Endothelial cell of umbilical vein (primary cell): ENCODE data around the gene PLA2G12B. TPM values are rescaled to one million over a fixed set of nuclear protein-coding genes. Genes with fewer than 3 reads are reported as not detected.

Experiments used
- BruUV-seq: library from RNA; stranded (reverse); fragments of 400-500 nt; replicated peaks from 2 replicates; lab custom pipeline; 2021; lab: Mats Ljungman, UMichigan
- CTCF ChIA-PET: fragments of 300-600, 350-600 bp; sonication (Branson Sonifier 250); formaldehyde crosslinking; loops from one replicate; lab custom pipeline; 2021; ENCODE audit warnings: antibody characterized with exemption, inconsistent platforms; lab: Charles Lee
- POLR2A ChIA-PET: fragments of 300-600, 350-600 bp; sonication (Branson Sonifier 250); formaldehyde crosslinking; loops from one replicate; lab custom pipeline; 2021; ENCODE audit warnings: antibody characterized with exemption, inconsistent platforms; lab: Charles Lee
- DNase-seq: peaks from one replicate; pipeline ENCODE4 v3.0.0-alpha.2; 2011; ENCODE audit warnings: low read depth, low spot score
- FAIRE-seq: peaks from 2 replicates; lab custom pipeline; 2011; peaks lifted over from hg19 to GRCh38; lab: Jason Lieb, UNC
- H2AFZ ChIP-seq: 2 replicates; pipeline ENCODE4 v1.6.0; 2012; ENCODE audit warnings: low read depth, low read length, control low read depth, inconsistent platforms
- H3K27ac ChIP-seq: 2 replicates; pipeline ENCODE4 v1.5.1; 2011; ENCODE audit warnings: low read depth, mild to moderate bottlenecking, control low read depth, low read length, moderate library complexity; ENCODE audit not compliant: insufficient read depth
- H3K27me3 ChIP-seq, 2 experiments: 2 replicates each; pipeline versions ENCODE4 v1.6.0 to v1.6.1; 2011; ENCODE audit warnings: low read length in 2 of 2, mixed read lengths in 1 of 2; ENCODE audit not compliant: control insufficient read depth in 2 of 2, insufficient read depth in 2 of 2
- H3K36me3 ChIP-seq, 2 experiments: 2 replicates in 1 of 2; 3 replicates in 1 of 2; pipeline ENCODE4 v1.5.1; 2011; ENCODE audit warnings: low read length in 2 of 2, mild to moderate bottlenecking in 1 of 2, moderate library complexity in 1 of 2; ENCODE audit not compliant: control insufficient read depth in 2 of 2, insufficient read depth in 2 of 2; ENCODE audit errors: extremely low read depth in 1 of 2
- H3K4me1 ChIP-seq: 3 replicates; pipeline ENCODE4 v1.5.1; 2011; ENCODE audit warnings: mild to moderate bottlenecking, low read length; ENCODE audit not compliant: control insufficient read depth, insufficient read depth; ENCODE audit errors: extremely low read depth
- H3K4me2 ChIP-seq: 2 replicates; pipeline ENCODE4 v1.6.1; 2011; ENCODE audit warnings: low read length, control low read depth, mixed read lengths; ENCODE audit not compliant: insufficient read depth
- H3K4me3 ChIP-seq, 3 experiments: fragments of 200-600 bp in 1 of 3; sonication (generic), shearing (Covaris generic) in 1 of 3; replicated peaks in 1 of 3; 2 replicates each; pipeline ENCODE4 v1.5.1; 2011 to 2016; ENCODE audit warnings: control low read depth in 3 of 3, low read length in 3 of 3, mild to moderate bottlenecking in 2 of 3, inconsistent platforms in 1 of 3, low read depth in 1 of 3, moderate library complexity in 1 of 3; ENCODE audit not compliant: insufficient read depth in 1 of 3
- H3K79me2 ChIP-seq: 2 replicates; pipeline ENCODE4 v1.6.0; 2012; ENCODE audit warnings: low read length, inconsistent platforms; ENCODE audit not compliant: control insufficient read depth, insufficient read depth
- H3K9ac ChIP-seq: replicated peaks from 2 replicates; pipeline ENCODE3; 2011; ENCODE audit warnings: low read length, control low read depth; ENCODE audit not compliant: insufficient read depth; ENCODE audit errors: extremely low read depth
- H3K9me1 ChIP-seq: replicated peaks from 3 replicates; pipeline ENCODE4 v1.6.0; 2011; ENCODE audit warnings: mild to moderate bottlenecking, low read length; ENCODE audit not compliant: control insufficient read depth, insufficient read depth; ENCODE audit errors: extremely low read depth
- H3K9me3 ChIP-seq: replicated peaks from 2 replicates; pipeline ENCODE4 v1.5.1; 2012; ENCODE audit warnings: low read length, inconsistent platforms; ENCODE audit not compliant: control insufficient read depth, insufficient read depth
- H4K20me1 ChIP-seq: replicated peaks from 2 replicates; pipeline ENCODE3; 2011; ENCODE audit warnings: mild to moderate bottlenecking, low read length; ENCODE audit not compliant: control insufficient read depth, insufficient read depth; ENCODE audit errors: extremely low read depth
- EZH2 ChIP-seq: IDR thresholded peaks from 2 replicates; pipeline ENCODE4 v1.6.1; 2012; ENCODE audit warnings: borderline replicate concordance, low read depth, mild to moderate bottlenecking, moderate library complexity, low read length, inconsistent platforms; ENCODE audit not compliant: severe bottlenecking
- FOS ChIP-seq: IDR thresholded peaks from 2 replicates; pipeline ENCODE4 v1.6.1; 2011; ENCODE audit warnings: mild to moderate bottlenecking, low read length, moderate library complexity, borderline replicate concordance; ENCODE audit not compliant: insufficient read depth
- GATA2 ChIP-seq: IDR thresholded peaks from 2 replicates; pipeline ENCODE4 v1.7.0; 2011; ENCODE audit warnings: low read depth, mild to moderate bottlenecking, moderate library complexity, mixed read lengths, low read length; ENCODE audit not compliant: insufficient read length, insufficient read depth
- JUN ChIP-seq: IDR thresholded peaks from 2 replicates; pipeline ENCODE4 v1.6.1; 2011; ENCODE audit warnings: borderline replicate concordance, low read depth; ENCODE audit not compliant: insufficient read length, insufficient read depth
- MAX ChIP-seq: IDR thresholded peaks from 2 replicates; pipeline ENCODE4 v1.6.1; 2011; ENCODE audit not compliant: insufficient read depth, insufficient read length
- MYC ChIP-seq: IDR thresholded peaks from one replicate; pipeline ENCODE4 v1.6.1; 2011; ENCODE audit warnings: mild to moderate bottlenecking, low read depth, low read length
- POLR2A ChIP-seq: IDR thresholded peaks from 2 replicates; pipeline ENCODE4 v1.6.1; 2012; ENCODE audit warnings: low read depth, mild to moderate bottlenecking, control low read depth, low read length
- POLR2AphosphoS5 ChIP-seq: IDR thresholded peaks from 2 replicates; pipeline ENCODE4 v1.6.1; 2012; ENCODE audit warnings: low read depth, mild to moderate bottlenecking, control low read depth, low read length, moderate library complexity; ENCODE audit not compliant: insufficient read depth
- dilution Hi-C: fragments of 300-500 bp; cut with MboI; formaldehyde crosslinking; loops from one replicate; pipeline ENCODE4 v1.15.0; 2019; ENCODE audit warnings: low sequenced_read_pairs; ENCODE audit not compliant: extremely low pct_ligation_motif_present
- intact Hi-C: fragments of 100-400 bp; cut with micrococcal nuclease; formaldehyde crosslinking; loops from one replicate; pipeline ENCODE4 v1.10.0; 2022
- polyA plus RNA-seq, 4 experiments: library from polyadenylated mRNA; depleted of rRNA in 3 of 4; stranded (reverse) in 3 of 4; unstranded in 1 of 4; fragments of >200 nt; gene quantifications; 2 replicates each; pipeline versions ENCODE4 v1.2.1 to v1.2.3, GENCODE V29; 2011 to 2012; ENCODE audit warnings: missing spikeins in 1 of 4
- total RNA-seq: library from RNA; stranded (reverse); gene quantifications from 2 replicates; pipeline ENCODE4 v1.2.3, GENCODE V29; 2021
- TF ChIP-seq, protein P1 (sequence below), 2 donors: IDR thresholded peaks; 1 replicate in 1 of 2; 2 replicates in 1 of 2; pipeline ENCODE4 v1.5.1; 2011; ENCODE audit warnings: low read length in 2 of 2, mild to moderate bottlenecking in 2 of 2, moderate library complexity in 2 of 2, control low read depth in 1 of 2, inconsistent platforms in 1 of 2, low read depth in 1 of 2; ENCODE audit not compliant: insufficient read depth in 1 of 2; ENCODE audit errors: extremely low read depth in 1 of 2

PLA2G12B gene
- total and polyA plus RNA-seq, 2 donors (not counting 3 experiments of a cell fraction or from before 2014, with no cell fraction given): not detected

DNA sequence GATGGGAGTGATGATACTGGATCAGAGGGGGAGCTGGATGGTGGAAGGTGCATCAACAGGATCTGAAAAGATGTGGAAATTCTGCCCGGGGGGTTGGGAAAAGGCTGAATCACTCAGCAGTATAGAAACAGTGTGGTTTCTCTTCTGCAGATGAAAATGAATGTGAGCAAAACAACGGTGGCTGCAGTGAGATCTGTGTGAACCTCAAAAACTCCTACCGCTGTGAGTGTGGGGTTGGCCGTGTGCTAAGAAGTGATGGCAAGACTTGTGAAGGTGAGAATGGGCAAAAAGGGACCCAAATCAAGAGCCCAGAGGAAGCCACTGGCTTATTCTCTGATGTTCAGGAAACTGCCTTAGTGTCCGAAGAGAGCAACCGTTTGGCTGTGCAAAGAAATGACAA is 48.2 kb downstream of the PLA2G12B start:
- no peaks in the 10 kb centered on the region for H3K36me3 ChIP-seq

GRCh38 chr10:72904806-72905205 is 49.8 kb downstream of the PLA2G12B start:
- no peak overlapping the region for H2AFZ ChIP-seq
- no peak overlapping the region for H3K4me3 ChIP-seq
- no peaks in the 10 kb centered on the region for H3K9me1 ChIP-seq
- CTCF ChIA-PET: no interaction called here
- no peaks in the 10 kb centered on the region for H3K36me3 ChIP-seq
- no peaks in the 10 kb centered on the region for H3K27me3 ChIP-seq
- POLR2A ChIA-PET: no interaction called here
- H3K4me2 ChIP-seq: no peak overlapping the region
- DNase-seq (no peak), FAIRE-seq (no peak)
- no peak overlapping the region for H3K27ac ChIP-seq
- dilution Hi-C loops (no loop called here), intact Hi-C loops (no loop called here)
- BruUV-seq: no TSS peak
- H3K9me3 ChIP-seq: no peaks in the 10 kb centered on the region
- no peaks in the 10 kb centered on the region for H3K4me1 ChIP-seq
- no peaks in the 10 kb centered on the region for H3K79me2 ChIP-seq
- H3K9ac ChIP-seq: no peak overlapping the region
- H4K20me1 ChIP-seq: no peaks in the 10 kb centered on the region
- TF ChIP-seq GATA2: no peak
- TF ChIP-seq POLR2A: no peak
- TF ChIP-seq JUN: no peak
- TF ChIP-seq, protein P1, sequence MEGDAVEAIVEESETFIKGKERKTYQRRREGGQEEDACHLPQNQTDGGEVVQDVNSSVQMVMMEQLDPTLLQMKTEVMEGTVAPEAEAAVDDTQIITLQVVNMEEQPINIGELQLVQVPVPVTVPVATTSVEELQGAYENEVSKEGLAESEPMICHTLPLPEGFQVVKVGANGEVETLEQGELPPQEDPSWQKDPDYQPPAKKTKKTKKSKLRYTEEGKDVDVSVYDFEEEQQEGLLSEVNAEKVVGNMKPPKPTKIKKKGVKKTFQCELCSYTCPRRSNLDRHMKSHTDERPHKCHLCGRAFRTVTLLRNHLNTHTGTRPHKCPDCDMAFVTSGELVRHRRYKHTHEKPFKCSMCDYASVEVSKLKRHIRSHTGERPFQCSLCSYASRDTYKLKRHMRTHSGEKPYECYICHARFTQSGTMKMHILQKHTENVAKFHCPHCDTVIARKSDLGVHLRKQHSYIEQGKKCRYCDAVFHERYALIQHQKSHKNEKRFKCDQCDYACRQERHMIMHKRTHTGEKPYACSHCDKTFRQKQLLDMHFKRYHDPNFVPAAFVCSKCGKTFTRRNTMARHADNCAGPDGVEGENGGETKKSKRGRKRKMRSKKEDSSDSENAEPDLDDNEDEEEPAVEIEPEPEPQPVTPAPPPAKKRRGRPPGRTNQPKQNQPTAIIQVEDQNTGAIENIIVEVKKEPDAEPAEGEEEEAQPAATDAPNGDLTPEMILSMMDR (IDR thresholded peaks at IDR 0.05; ENCODE audit: extremely low read depth in 1 of 2, insufficient read depth in 1 of 2, low read depth in 1 of 2, low read length in 2 of 2): no peak
- TF ChIP-seq EZH2: no peak
- no peak for TF ChIP-seq FOS
- TF ChIP-seq MYC: no peak
- no peak for TF ChIP-seq MAX
- no peak for TF ChIP-seq POLR2AphosphoS5

More for the DNA sequence above, 48.2 kb downstream of the PLA2G12B start:
- FAIRE-seq (no peak), DNase-seq (no peak)
- CTCF ChIA-PET: no interaction called here
- H3K27ac ChIP-seq: no peak overlapping the region
- no peaks in the 10 kb centered on the region for H3K27me3 ChIP-seq
- POLR2A ChIA-PET: no interaction called here
- no TSS peak for BruUV-seq
- H3K9me3 ChIP-seq: no peaks in the 10 kb centered on the region
- no peak overlapping the region for H2AFZ ChIP-seq
- H3K4me3 ChIP-seq: no peak overlapping the region
- no peaks in the 10 kb centered on the region for H3K79me2 ChIP-seq
- H3K4me1 ChIP-seq: no peaks in the 10 kb centered on the region
- H3K9me1 ChIP-seq: no peaks in the 10 kb centered on the region
- H4K20me1 ChIP-seq: no peaks in the 10 kb centered on the region
- no peak overlapping the region for H3K4me2 ChIP-seq
- TF ChIP-seq POLR2AphosphoS5 (no peak), POLR2A (no peak), FOS (no peak), MYC (no peak)
- TF ChIP-seq, protein P1 (IDR thresholded peaks at IDR 0.05; ENCODE audit: extremely low read depth in 1 of 2, insufficient read depth in 1 of 2, low read depth in 1 of 2, low read length in 2 of 2): no peak
- dilution Hi-C loops (no loop called here), intact Hi-C loops (no loop called here)
- H3K9ac ChIP-seq: no peak overlapping the region
